NCI-H510A treated with DMSO at 0.1 percent for 48 hours (cell line): ENCODE data around the gene ZFYVE19.
A peak's percentile ranks its signal among the peaks of the same experiment; 100 is the strongest.

Experiments used
- DNase-seq: peaks from one replicate; lab custom pipeline; 2025; lab: John Stamatoyannopoulos, UW

Gene ZFYVE19

GRCh38 chr15:40815042-40815698 lies 8.3 kb downstream of the ZFYVE19 start:
- DNase-seq, result no peak

GRCh38 chr15:40819048-40819447 lies 12.2 kb downstream of the ZFYVE19 start:
- DNase-seq, result no peak

- no peak for DNase-seq
Observed at GRCh38 chr15:40821195-40821594, 14.3 kb downstream of the ZFYVE19 start.

DNA sequence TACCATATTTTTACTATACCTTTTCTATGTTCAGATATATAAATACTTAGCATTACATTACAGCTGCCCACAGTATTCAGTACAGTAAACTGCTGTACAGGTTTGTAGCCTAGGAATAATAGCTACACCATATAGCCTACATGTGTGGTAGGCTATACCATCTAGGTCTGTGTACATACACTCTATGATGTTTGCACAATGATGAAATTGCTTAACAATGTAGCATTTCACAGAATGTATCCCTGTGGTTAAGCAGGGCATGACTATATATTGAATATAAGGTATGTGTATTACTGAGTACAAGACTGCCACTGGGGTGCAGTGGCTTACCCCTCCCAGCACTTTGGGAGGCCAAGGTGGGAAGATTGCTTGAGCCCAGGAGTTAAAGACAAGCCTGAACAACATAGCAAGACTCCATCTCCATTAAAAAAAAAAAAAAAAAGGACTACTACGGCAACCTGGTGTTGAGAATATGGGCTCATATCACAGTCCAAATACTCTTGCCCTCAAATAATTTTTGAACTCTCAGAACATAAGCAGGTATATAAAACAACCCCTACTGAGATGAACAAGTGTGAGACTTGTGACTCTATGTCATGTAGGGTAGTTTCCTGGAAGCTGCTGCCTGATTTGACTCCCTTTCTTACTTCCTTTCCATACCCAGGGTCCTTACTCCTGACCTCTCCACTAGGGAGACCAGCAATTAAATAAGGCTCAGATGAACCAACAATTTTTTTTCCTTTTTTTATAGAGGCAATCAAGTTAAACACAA lies 16.9 kb downstream of the ZFYVE19 start:
- DNase-seq, result peak; percentile 55

- DNase-seq, result no peak
Observed at GRCh38 chr15:40825661-40826422, 19.0 kb downstream of the ZFYVE19 start.

GRCh38 chr15:40826423-40827075 lies 19.7 kb downstream of the ZFYVE19 start:
- DNase-seq, result no peak

DNA sequence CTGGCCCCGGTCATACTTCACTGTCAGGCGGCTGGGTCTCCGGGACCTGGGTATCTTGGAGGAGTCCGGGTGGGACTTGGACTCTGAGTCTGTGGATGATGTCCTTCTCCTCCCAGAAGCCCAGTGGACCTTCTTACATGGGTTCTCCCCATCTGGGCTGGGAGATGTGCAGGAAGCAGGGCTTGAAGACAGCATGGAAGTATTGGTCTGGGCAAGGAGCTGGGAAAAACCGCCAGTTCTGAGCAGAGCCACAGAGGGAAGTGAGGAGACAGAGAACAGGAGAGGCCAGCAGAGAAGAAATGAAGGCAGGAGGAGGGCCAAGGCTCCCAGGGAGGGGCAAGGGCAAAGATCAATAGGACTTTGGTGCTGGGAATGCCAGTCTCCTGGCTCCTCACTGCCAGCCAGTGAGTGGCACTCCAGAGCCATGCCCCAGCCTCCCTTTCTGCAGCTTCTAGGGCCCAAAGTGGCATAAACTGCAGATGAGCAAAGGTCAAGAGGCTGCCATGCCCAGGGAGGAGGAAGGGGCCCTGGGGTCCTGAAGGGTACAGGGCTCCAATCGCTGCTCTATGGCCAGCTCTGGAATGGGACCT lies 21.7 kb downstream of the ZFYVE19 start, which contains the start of gene PPP1R14D:
PPP1R14D (minus strand) TSS at position 262 of the 590 bp plus-strand sequence; CDS start at position 195, 67 bp downstream.
- no peak for DNase-seq

- no peak for DNase-seq
Observed at GRCh38 chr15:40829115-40829514, 22.2 kb downstream of the ZFYVE19 start.

DNA sequence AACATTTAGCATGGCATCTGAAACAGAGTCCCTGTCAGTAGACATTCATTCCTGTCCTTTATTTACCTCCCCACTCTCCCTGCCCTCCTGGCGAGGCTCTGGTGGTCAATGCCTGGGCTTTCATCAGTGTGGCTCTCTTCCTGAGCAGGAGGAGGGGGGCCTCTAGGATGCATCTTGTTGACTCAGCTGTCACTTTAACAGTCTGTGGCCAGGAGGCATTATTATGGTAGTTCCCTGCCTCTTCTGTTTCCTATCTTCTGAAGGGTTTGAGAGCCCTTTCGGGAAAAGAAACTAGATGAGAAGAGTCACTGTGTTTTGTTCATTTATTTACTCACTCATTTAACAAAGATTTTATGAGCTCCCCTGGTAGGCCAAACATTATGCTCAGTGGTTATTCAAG lies 24.0 kb downstream of the ZFYVE19 start:
- peak; percentile 93 for DNase-seq

- no peak for DNase-seq
Observed at GRCh38 chr15:40831861-40832260, 25.0 kb downstream of the ZFYVE19 start.

DNA sequence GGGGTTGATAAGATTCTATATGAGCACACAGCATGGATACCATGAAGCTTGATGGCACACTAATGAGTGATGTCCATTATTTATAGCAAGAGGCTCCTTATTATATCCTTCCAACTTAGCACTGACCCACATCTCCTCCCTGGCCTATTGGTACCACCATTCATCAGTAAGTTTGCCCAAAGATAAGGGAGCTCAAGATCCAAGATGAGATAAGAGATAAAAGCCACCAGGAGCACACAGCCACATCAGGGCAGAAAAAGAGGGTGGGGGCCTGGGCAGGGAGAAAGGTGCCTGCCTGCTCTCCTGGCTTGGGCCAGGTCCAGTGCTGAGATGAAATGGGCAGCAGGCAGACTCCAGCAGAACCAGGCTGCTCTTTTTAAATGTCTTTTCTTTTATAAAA lies 26.0 kb downstream of the ZFYVE19 start:
- DNase-seq, result no peak

- DNase-seq, result no peak
Observed at GRCh38 chr15:40836020-40836419, 29.1 kb downstream of the ZFYVE19 start.

DNA sequence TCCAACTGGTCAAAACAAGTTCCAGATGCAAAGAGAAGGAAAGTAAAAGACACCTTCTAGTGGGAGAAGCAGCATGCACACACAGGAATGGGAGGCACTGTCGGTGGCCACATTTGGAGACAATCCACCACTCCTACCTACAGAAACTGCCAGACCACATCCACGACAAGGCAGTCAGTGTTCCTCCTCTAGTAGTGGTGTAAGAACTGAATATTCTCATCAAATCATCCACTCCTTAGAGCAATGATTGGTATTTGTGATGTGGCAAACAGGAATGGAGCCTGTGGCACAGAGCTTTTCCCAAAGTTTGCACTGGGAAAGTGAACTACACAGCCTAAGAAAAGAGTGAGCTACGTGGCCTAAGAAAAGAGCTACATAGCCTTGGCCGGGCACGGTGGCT lies 31.9 kb downstream of the ZFYVE19 start:
- DNase-seq, result no peak

GRCh38 chr15:40841741-40842140 lies 34.9 kb downstream of the ZFYVE19 start:
- no peak for DNase-seq

DNA sequence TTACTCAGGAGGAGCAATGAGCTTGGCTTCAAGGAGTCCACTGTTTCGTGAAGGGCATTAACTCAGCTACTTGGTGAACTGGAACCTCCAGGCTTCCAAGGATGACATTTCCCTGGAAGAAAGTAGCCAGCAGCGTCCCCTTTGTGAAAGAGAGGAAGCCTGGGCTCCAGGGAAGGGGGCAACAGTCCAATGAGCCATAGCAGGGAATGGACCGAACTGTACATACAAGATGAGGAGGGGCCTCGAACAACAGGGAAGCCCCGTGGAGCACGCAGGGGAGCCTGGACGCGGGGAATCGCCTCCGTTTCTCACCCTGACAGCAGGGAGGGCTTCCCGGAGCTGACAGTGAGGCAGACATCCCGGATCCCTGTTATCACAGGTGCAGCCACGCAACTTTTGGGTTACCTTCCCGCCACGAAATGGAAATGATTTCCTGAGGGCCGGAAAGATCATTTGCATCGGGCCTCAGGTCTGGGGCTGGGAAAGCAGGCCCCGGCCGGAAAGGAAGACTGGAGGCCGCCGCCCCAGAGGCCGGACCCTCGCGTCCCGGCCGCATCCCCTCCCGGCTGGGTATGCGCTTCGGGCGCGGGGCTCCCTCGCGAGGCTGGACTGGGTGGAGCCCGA lies 36.5 kb downstream of the ZFYVE19 start:
- DNase-seq, result no peak

- peak; percentile 55 for DNase-seq
Observed at GRCh38 chr15:40843885-40844695, 37.2 kb downstream of the ZFYVE19 start, which contains the start of gene SPINT1. TSS of gene SPINT1 (plus strand) at chr15:40844048. CDS start at chr15:40844555, 507 bp downstream.

- no peak for DNase-seq
Observed at GRCh38 chr15:40844696-40845030, 37.8 kb downstream of the ZFYVE19 start.

GRCh38 chr15:40845036-40845435 lies 38.1 kb downstream of the ZFYVE19 start:
- DNase-seq, result no peak

DNA sequence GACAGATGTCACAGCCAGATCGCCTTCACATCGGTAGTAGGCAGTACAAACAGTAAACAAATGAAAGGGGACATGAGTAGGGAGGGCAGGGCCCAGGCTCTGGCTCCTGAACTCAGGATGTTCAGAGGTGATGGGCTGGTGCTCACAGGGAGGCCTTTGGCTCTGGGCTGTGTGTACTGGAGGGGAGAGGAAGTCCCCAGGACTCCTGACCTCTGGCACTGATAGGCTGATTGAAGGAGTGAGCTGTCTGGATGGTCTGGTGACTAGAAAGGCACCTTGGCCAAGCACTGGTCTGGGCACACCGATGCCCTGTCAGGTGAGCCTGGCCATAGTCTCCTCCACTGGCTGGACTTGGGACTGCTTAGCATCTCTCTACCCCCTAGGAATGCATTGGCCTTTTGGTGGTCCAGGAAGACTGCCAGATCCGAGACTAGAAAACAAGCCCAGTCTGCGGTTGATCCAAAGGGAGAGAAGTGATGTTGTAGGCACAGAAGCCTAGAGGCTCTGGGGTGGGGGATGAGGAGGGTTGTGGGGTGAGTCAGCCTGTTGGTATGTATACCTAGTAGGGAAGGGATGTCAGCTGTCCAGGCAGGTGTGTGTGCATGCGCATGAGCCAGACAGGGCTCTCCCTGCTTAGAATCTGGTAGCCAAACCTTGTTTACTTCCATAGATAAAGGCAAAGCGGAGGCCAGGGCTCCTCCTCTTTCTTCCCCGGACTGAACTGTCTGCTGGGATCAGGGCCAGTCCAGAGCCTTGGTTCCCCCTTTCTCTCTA lies 38.8 kb downstream of the ZFYVE19 start:
- peak; percentile 68 for DNase-seq

GRCh38 chr15:40846841-40847222 lies 39.9 kb downstream of the ZFYVE19 start:
- no peak for DNase-seq
